ENCODE measurements around the gene CBFA2T3. TPM values are rescaled to one million over a fixed set of nuclear protein-coding genes. Genes with fewer than 3 reads are reported as not detected.

Gene CBFA2T3
- total RNA-seq, 1 experiment from 2014 or later: 2.9 TPM

- H3K9me3 Mint-ChIP-seq: no peaks in the 10 kb centered on the region
- no peak overlapping the region for H3K27ac Mint-ChIP-seq
- Histone ChIP-seq H2BK20ac (ENCODE audit: low read depth, low read length, poor library complexity, severe bottlenecking) (no peak overlapping the region), H3K56ac (ENCODE audit: insufficient read length, low read depth, low read length) (no peak overlapping the region), H3K4me1 (ENCODE audit: insufficient read depth, low read length) (no peaks in the 10 kb centered on the region), H3K23ac (ENCODE audit: insufficient read length, low read depth, low read length) (no peak overlapping the region), H4K91ac (ENCODE audit: insufficient read length, low read depth, low read length) (no peak overlapping the region), H2AK5ac (ENCODE audit: insufficient read length, low read length) (no peak overlapping the region), H4K20me1 (ENCODE audit: control insufficient read depth, insufficient read depth, insufficient read length) (no peaks in the 10 kb centered on the region), H3K14ac (ENCODE audit: insufficient read depth, low read length) (no peak overlapping the region), H3K79me2 (ENCODE audit: insufficient read depth, low read length) (no peaks in the 10 kb centered on the region), H2BK12ac (ENCODE audit: insufficient read length, low read depth, low read length) (no peak overlapping the region), H4K8ac (replicated peaks; ENCODE audit: insufficient read length, low read depth, low read length) (no peak overlapping the region), H3K9me3 (ENCODE audit: control insufficient read depth, low read depth, low read length) (no peaks in the 10 kb centered on the region), H3K18ac (ENCODE audit: insufficient read length, low read depth, low read length) (no peak overlapping the region), H3K9ac (ENCODE audit: extremely low read depth, insufficient read length, low read length) (no peak overlapping the region), H3K4me2 (ENCODE audit: insufficient read depth, insufficient read length, low read length) (no peak overlapping the region), H3K23me2 (ENCODE audit: insufficient read length, low read depth, low read length, poor library complexity, severe bottlenecking) (no peaks in the 10 kb centered on the region), H3K4ac (ENCODE audit: low read depth, low read length) (no peak overlapping the region), H2AFZ (ENCODE audit: low read length) (no peak overlapping the region), H3K27ac (ENCODE audit: insufficient read length, low read depth, low read length) (no peak overlapping the region), H2BK15ac (ENCODE audit: low read depth, low read length) (no peak overlapping the region), H3K79me1 (ENCODE audit: insufficient read depth, low read depth, low read length, poor library complexity, severe bottlenecking) (no peaks in the 10 kb centered on the region), H2BK5ac (ENCODE audit: insufficient read length, low read length) (no peak overlapping the region), H3K27me3 (ENCODE audit: insufficient read depth, low read length) (no peaks in the 10 kb centered on the region), H4K5ac (ENCODE audit: insufficient read length, low read depth, low read length) (no peak overlapping the region), H2BK120ac (ENCODE audit: low read depth, low read length, poor library complexity, severe bottlenecking) (no peak overlapping the region), H3T11ph (ENCODE audit: low read length) (no peak overlapping the region)
- no peaks in the 10 kb centered on the region for H3K27me3 Mint-ChIP-seq (ENCODE audit: low read depth)
- H3K4me1 Mint-ChIP-seq: peaks cover 0 to 3% of the 10 kb centered on the region in 2 experiments; a peak in 2 of 4 replicates
- no peak for DNase-seq
- H3K4me3 Mint-ChIP-seq: no peak overlapping the region
- no peak for TF ChIP-seq CTCF (conservative IDR thresholded peaks at IDR 0.05)
- no CpG with 5 or more reads among the region's 34 CpGs for WGBS (ENCODE audit: extremely low coverage, insufficient read length, low lambda C conversion rate)
- H3K36me3 Mint-ChIP-seq (ENCODE audit: insufficient read depth in 1 of 3, low read depth in 3 of 3): no peaks in the 10 kb centered on the region
Observed at GRCh38 chr16:88897696-88898425, 79.1 kb downstream of the CBFA2T3 start.

Data from H9 (cell line).